Prostate gland (tissue), 2 donors: Measurements from ENCODE around the gene SLC28A3. TPM values are rescaled to one million over a fixed set of nuclear protein-coding genes. Genes with fewer than 3 reads are reported as not detected.

Experiments used
- DNase-seq: peaks from one replicate; pipeline ENCODE4 v3.0.0-alpha.2; 2019; ENCODE audit warnings: low spot score
- H3K27ac ChIP-seq, 2 donors: fragments of 200-600 bp; sonication (generic); 2 replicates each; pipeline ENCODE4 v1.5.1; 2017 to 2019
- H3K27me3 ChIP-seq: fragments of 200-600 bp; sonication (generic); replicated peaks from 2 replicates; pipeline ENCODE4 v1.5.1; 2019; ENCODE audit not compliant: insufficient read depth
- H3K36me3 ChIP-seq, 2 donors: fragments of 200-600 bp; sonication (generic); 1 replicate in 1 of 2; 2 replicates in 1 of 2; pipeline versions ENCODE4 v1.5.1 to v1.8.1; 2017 to 2019
- H3K4me1 ChIP-seq: fragments of 200-600 bp; sonication (generic); replicated peaks from 2 replicates; pipeline ENCODE4 v1.5.1; 2019
- H3K4me3 ChIP-seq, 2 donors: fragments of 200-600 bp; sonication (generic); 2 replicates each; pipeline ENCODE4 v1.5.1; 2017 to 2019
- H3K9me3 ChIP-seq: fragments of 200-600 bp; sonication (generic); 2 replicates; pipeline ENCODE4 v1.5.1; 2017
- POLR2A ChIP-seq: fragments of 450-650 bp; IDR thresholded peaks from one replicate; pipeline ENCODE4 v1.6.1; 2016; ENCODE audit warnings: antibody characterized with exemption, mild to moderate bottlenecking
- POLR2AphosphoS5 ChIP-seq: sonication (generic); formaldehyde crosslinking; IDR thresholded peaks from one replicate; pipeline ENCODE4 v1.6.1; 2017; ENCODE audit warnings: antibody characterized with exemption
- WGBS: methylation state at CpG from one replicate; pipeline ENCODE4 v1.1.5; 2018; 5-methylcytosine and 5-hydroxymethylcytosine counted together
- intact Hi-C: fragments of 100-400 bp; cut with DNase I; formaldehyde crosslinking; loops from one replicate; pipeline ENCODE4 v1.14.2; 2022
- total RNA-seq, 2 donors: library from RNA; depleted of rRNA; stranded (reverse); fragments of >200 nt; gene quantifications; one replicate each; pipeline ENCODE4 v1.1.0, GENCODE V29; 2016
- TF ChIP-seq, protein P1 (sequence below), 4 experiments: fragments of 200-600 bp in 2 of 4; fragments of 450-650 bp in 2 of 4; sonication (generic) in 2 of 4; IDR thresholded peaks; 1 replicate in 3 of 4; 2 replicates in 1 of 4; pipeline ENCODE4 v1.5.1; 2016 to 2019; ENCODE audit warnings: antibody characterized with exemption in 4 of 4, mild to moderate bottlenecking in 2 of 4, moderate library complexity in 2 of 4

SLC28A3 gene
- total RNA-seq, 2 donors from 2014 or later = 0.23 TPM; not detected in 1

DNA sequence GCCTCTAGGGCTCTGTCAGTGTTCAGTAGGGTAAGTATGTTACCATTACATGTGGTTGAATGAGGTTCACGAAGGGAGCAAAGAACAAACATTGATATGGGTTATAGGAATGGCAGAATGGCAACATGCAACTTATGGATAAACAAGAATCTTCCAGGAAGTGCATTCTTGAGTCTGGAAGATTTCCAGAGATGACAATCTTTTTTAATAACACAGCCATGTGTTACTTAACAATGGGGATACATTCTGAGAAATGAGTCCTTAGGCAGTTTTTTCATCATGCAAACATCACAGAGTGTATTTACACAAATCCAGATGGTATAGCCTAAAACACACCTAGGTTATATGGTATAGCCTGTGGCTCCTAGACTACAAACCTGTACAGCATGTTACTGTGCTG lies 9.1 kb upstream of the SLC28A3 start:
- Histone ChIP-seq H3K9me3 (no peaks in the 10 kb centered on the region), H3K4me3 (no peak overlapping the region), H3K27me3 (no peaks in the 10 kb centered on the region), H3K27ac (no peak overlapping the region), H3K4me1 (no peaks in the 10 kb centered on the region), H3K36me3 (no peaks in the 10 kb centered on the region)
- TF ChIP-seq POLR2A = no peak
- TF ChIP-seq, protein P1, sequence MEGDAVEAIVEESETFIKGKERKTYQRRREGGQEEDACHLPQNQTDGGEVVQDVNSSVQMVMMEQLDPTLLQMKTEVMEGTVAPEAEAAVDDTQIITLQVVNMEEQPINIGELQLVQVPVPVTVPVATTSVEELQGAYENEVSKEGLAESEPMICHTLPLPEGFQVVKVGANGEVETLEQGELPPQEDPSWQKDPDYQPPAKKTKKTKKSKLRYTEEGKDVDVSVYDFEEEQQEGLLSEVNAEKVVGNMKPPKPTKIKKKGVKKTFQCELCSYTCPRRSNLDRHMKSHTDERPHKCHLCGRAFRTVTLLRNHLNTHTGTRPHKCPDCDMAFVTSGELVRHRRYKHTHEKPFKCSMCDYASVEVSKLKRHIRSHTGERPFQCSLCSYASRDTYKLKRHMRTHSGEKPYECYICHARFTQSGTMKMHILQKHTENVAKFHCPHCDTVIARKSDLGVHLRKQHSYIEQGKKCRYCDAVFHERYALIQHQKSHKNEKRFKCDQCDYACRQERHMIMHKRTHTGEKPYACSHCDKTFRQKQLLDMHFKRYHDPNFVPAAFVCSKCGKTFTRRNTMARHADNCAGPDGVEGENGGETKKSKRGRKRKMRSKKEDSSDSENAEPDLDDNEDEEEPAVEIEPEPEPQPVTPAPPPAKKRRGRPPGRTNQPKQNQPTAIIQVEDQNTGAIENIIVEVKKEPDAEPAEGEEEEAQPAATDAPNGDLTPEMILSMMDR (IDR thresholded peaks at IDR 0.05) = no peak
- TF ChIP-seq POLR2AphosphoS5 = no peak
- intact Hi-C loops = no loop called here
- DNase-seq = no peak
- 88% methylated on average over 1 of the region's 1 CpG for WGBS

- WGBS = 93% methylated on average over 6 of the region's 6 CpGs
- Histone ChIP-seq H3K36me3 (no peaks in the 10 kb centered on the region), H3K27me3 (no peaks in the 10 kb centered on the region), H3K4me3 (no peak overlapping the region), H3K4me1 (no peaks in the 10 kb centered on the region), H3K9me3 (no peaks in the 10 kb centered on the region), H3K27ac (no peak overlapping the region)
- TF ChIP-seq, protein P1 (IDR thresholded peaks at IDR 0.05) = no peak
- TF ChIP-seq POLR2A (no peak), POLR2AphosphoS5 (no peak)
- DNase-seq = no peak
- intact Hi-C loops = no loop called here
These were observed 2.6 kb upstream of the SLC28A3 start for GRCh38 chr9:84343111-84343521.

- Histone ChIP-seq H3K27me3 (no peaks in the 10 kb centered on the region), H3K4me1 (no peaks in the 10 kb centered on the region), H3K9me3 (no peaks in the 10 kb centered on the region), H3K27ac (no peak overlapping the region), H3K4me3 (no peak overlapping the region), H3K36me3 (no peaks in the 10 kb centered on the region)
- TF ChIP-seq POLR2A (no peak), POLR2AphosphoS5 (no peak)
- TF ChIP-seq, protein P1 (IDR thresholded peaks at IDR 0.05) = no peak
- DNase-seq = no peak
- WGBS = 46% methylated on average over 4 of the region's 4 CpGs
- intact Hi-C loops = no loop called here
These were observed 596 bp downstream of the SLC28A3 start for GRCh38 chr9:84339962-84340361.

DNA sequence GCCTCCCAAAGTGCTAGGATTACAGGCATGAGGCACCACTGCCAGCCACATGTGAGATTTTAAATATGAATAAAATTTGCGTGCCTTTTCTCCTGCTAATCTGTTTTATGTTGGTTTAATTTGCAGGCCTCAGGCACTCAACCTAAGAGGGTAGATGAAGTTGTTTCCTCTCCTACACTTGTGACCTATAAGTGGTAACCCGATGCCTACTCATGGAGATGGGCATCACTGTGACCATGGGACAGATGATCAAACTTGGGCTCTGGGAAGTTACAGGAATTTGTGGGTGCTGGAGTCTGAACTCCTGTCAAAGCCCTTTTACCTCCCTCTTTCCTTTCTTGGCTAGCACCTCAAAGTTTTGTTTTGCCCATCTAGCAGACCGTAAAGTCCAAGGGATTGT lies 1.1 kb downstream of the SLC28A3 start:
- Histone ChIP-seq H3K27me3 (no peaks in the 10 kb centered on the region), H3K27ac (no peak overlapping the region), H3K4me3 (no peak overlapping the region), H3K9me3 (no peaks in the 10 kb centered on the region), H3K36me3 (no peaks in the 10 kb centered on the region), H3K4me1 (no peaks in the 10 kb centered on the region)
- intact Hi-C loops = no loop called here
- DNase-seq = no peak
- TF ChIP-seq POLR2A = no peak
- TF ChIP-seq, protein P1 (IDR thresholded peaks at IDR 0.05) = no peak
- no peak for TF ChIP-seq POLR2AphosphoS5
- WGBS = 76% methylated on average over 3 of the region's 3 CpGs

DNA sequence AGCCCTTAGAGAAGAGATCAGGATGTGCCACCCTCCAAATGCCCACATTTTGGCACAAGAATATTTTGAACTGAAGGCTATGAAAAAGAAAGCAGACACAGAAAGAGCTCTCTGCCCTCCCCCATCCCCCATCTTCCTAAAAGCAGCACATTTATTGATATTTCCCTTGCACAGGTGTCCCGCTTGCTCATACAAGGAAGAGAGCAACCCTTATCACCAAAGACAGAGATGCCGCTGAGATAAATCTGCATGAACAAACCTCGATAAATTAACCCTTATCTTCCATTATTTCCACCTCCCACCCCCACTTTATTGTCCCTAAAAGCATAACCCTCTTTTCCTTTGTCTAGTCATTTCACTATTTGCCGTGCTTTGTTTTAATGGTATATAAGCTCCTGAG lies 1.8 kb downstream of the SLC28A3 start:
- no peak overlapping the region for H3K4me3 ChIP-seq
- no peaks in the 10 kb centered on the region for H3K9me3 ChIP-seq
- intact Hi-C loops = no loop called here
- no peaks in the 10 kb centered on the region for H3K36me3 ChIP-seq
- no peaks in the 10 kb centered on the region for H3K4me1 ChIP-seq
- no peaks in the 10 kb centered on the region for H3K27me3 ChIP-seq
- WGBS = 88% methylated on average over 4 of the region's 4 CpGs
- TF ChIP-seq POLR2AphosphoS5 = no peak
- no peak for TF ChIP-seq POLR2A
- TF ChIP-seq, protein P1 (IDR thresholded peaks at IDR 0.05) = no peak
- no peak for DNase-seq
- no peak overlapping the region for H3K27ac ChIP-seq
